Astrocyte of the cerebellum (primary cell): ENCODE data around the gene SRGAP3.
A peak's percentile ranks its signal among the peaks of the same experiment; 100 is the strongest.

ENCODE experiments used
- DNase-seq: peaks from one replicate; pipeline ENCODE4 v3.0.0-alpha.2; 2011; ENCODE audit warnings: low read depth
- H3K4me3 ChIP-seq: 2 replicates; pipeline ENCODE4 v1.5.1; 2011; ENCODE audit warnings: mild to moderate bottlenecking, low read depth, low read length, moderate library complexity
- in situ Hi-C: cut with HindIII; loops from 2 replicates; pipeline ENCODE4 v1.10.0; 2017; ENCODE audit warnings: low sequenced_read_pairs
- TF ChIP-seq, protein P1 (sequence below): IDR thresholded peaks from 2 replicates; pipeline ENCODE4 v1.5.1; 2012; ENCODE audit warnings: low read length, low read depth, moderate library complexity, mild to moderate bottlenecking; ENCODE audit errors: missing control alignments

Gene SRGAP3

DNA sequence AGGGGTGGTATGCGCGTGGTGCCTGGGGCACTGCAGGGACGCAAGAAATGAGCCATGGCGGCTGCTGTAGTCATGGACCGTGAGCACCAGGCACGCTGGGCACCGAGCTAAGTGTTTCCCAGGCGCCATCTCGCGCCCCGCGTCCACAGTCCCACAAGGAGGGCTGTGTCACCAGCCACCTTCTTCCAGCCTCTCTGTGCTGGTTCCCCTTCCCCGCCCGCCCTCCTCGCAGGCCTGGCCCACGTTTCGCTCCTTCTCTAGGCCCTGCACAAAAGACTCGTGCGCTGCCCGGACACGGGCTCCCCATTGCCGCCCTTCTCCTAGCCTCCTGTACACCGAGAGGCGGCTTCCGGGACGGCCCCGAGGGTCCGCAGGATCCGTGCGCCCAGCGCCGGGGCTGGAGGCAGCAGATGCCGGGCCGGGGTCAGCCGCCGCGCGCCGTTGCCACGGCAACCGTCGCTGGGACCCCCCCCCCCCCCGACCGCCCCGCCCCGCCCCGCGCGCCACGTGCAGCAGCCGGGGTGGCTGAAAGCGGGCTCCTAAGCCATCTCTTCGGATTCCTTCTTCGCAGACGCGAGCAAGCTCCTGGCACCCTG is 113.4 kb downstream of the SRGAP3 start:
- in situ Hi-C loops, result no loop called here

DNA sequence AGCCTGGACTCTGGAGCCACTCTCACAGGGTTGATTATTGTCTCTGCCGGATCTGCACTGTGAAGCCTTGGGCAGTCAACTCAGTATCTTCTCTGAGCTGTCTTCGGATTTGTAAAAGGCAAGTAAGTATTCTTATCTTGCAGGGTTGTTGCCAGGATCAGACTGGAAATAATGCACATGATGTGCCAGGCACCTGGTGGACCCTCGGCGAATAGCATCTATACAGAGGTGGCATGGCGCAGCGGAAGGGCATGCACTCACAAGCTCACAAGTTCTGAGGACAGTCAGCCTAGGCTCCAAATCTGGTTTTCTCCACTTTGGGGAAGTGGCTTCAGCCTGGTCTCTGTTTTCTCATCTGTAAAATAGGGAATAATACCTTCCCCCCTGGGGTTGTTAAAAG is 113.9 kb downstream of the SRGAP3 start:
- H3K4me3 ChIP-seq, result peak overlapping the region; percentile 27
- TF ChIP-seq, protein P1, sequence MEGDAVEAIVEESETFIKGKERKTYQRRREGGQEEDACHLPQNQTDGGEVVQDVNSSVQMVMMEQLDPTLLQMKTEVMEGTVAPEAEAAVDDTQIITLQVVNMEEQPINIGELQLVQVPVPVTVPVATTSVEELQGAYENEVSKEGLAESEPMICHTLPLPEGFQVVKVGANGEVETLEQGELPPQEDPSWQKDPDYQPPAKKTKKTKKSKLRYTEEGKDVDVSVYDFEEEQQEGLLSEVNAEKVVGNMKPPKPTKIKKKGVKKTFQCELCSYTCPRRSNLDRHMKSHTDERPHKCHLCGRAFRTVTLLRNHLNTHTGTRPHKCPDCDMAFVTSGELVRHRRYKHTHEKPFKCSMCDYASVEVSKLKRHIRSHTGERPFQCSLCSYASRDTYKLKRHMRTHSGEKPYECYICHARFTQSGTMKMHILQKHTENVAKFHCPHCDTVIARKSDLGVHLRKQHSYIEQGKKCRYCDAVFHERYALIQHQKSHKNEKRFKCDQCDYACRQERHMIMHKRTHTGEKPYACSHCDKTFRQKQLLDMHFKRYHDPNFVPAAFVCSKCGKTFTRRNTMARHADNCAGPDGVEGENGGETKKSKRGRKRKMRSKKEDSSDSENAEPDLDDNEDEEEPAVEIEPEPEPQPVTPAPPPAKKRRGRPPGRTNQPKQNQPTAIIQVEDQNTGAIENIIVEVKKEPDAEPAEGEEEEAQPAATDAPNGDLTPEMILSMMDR, result no peak
- DNase-seq, result no peak
- in situ Hi-C loops, result no loop called here

More for the DNA sequence above, 113.4 kb downstream of the SRGAP3 start:
- TF ChIP-seq, protein P1, result no peak
- DNase-seq, result no peak
- peak overlapping the region; percentile 27 for H3K4me3 ChIP-seq

DNA sequence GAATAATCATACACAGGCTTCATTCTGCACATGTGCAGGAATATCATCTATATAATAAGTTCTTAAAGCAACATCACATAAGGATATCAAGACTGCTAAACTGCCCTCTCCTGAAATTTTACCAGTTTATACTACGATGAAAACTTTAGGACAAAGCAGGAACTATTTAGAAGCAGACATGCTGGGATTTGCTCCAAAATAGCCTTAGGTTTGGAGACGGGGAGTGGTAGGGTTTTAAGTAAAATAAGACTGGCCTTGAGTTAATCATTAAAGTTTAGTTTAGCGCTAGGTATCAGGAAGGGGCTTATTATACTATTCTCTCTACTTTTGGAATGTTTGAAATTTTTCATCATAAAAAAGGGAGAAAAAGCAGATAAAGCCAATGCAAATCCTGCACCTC is 115.8 kb downstream of the SRGAP3 start:
- DNase-seq, result no peak
- in situ Hi-C loops, result no loop called here
- TF ChIP-seq, protein P1, result no peak
- H3K4me3 ChIP-seq, result no peak overlapping the region

DNA sequence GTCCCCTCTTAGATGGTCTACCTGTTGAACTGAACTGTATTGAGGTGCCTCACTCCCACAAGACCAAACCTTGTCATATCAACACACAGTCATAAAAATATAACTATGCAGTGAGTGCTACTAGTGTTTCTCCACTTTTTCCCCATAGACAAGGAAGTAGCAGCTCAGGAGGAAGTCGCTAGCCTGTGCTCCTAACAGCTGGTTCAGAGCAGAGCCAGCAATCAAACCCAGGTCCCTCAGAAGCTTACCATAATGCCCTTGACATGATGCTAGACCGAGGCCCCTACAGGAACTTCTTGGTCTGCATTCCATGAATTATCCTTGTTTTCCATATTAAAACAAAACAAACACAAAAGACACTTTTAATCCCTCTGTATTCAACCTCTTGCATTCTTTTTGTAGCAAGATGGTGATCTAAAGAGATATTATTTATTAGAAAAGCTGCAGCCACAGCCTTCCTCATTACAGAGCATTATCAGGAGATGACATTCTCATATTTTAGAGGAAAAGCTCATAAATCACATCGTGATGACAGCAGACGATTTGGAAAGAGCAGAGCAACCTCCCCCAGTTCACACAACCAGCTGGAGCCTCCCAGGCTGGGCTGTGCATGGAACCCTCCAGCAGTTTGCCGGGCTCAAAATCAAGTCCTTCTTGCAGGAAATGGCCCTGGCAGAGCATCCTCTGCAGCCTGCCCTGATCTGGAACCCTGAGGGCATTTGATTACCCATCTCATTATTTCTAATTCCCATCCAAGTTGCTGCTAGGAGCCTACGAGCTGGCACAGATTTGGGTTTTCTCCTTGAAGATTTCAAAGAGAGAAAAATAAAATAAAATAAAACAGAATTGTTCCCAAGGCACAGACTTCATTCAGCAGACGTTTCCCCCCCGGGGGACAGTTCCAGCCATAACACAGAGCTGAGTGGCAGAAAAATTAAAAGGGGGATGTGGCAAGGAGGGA is 118.8 kb downstream of the SRGAP3 start:
- DNase-seq, result no peak
- TF ChIP-seq, protein P1, result no peak
- H3K4me3 ChIP-seq, result no peak overlapping the region
- in situ Hi-C loops, result no loop called here

DNA sequence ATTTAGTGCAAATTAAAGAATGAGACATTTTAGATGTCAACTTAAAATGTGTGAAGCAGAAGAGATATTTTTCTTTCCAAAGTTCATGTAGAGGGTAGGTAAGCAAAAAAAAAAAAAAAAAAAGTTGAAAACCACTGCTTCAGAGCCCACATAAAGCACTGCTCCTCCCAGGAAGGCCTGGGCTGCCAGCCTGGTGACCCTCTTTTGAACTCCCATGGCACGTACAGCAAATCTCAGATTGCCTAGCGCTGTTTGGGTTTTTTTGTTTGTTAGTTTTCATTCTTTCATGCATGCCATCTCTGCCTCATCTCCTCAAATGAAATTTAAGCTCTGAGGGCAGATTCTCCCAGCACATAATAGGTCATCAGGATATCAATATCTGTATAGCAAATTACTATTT is 120.1 kb downstream of the SRGAP3 start:
- TF ChIP-seq, protein P1, result no peak
- H3K4me3 ChIP-seq, result no peak overlapping the region
- DNase-seq, result no peak
- in situ Hi-C loops, result no loop called here

DNA sequence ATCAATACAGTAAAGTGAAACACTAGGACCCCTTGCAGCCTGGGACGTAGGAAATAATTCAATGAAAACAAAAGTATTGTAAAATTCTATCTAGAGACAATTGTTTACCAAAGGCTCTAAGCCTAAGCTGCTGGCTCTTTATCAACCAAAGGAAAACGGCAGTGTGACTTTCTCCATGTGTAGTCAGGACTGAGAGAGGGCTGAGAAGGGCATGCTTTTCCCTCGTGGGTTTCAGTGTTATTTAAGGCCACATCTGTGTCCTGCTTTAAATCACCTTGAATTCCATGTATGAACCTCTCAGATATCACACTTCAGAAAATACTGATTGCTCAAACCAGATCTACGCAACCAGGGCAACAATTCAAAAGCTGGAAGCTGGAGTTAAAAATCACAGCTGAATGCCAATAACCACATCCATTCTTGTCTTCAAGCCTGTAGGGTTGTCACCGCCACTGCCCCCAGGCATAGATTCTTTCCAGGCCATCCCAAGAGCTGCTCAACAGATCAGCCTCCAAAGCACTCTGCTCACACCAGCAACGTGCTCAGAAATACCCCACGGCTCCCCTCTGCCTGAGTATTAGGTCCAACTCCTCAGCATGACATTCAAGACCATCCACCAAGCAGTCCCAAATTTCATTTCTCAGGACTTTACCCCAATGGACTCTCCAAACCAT is 124.0 kb downstream of the SRGAP3 start:
- in situ Hi-C loops, result no loop called here
- H3K4me3 ChIP-seq, result no peak overlapping the region
- no peak for DNase-seq
- TF ChIP-seq, protein P1, result no peak
